Adrenal gland (tissue), 12 donors: ENCODE measurements around the gene SCN3B. TPM values are rescaled to one million over a fixed set of nuclear protein-coding genes. Genes with fewer than 3 reads are reported as not detected.

Source experiments
- DNase-seq, 7 donors: peaks; one replicate each; pipeline ENCODE4 v3.0.0-alpha.2; 2019 to 2020
- H3K27ac ChIP-seq, 5 donors: fragments of 200-600 bp; sonication (generic) in 4 of 5; 1 replicate in 3 of 5; 2 replicates in 2 of 5; pipeline versions ENCODE4 v1.5.1 to v1.8.0; 2016 to 2020; ENCODE audit warnings: mild to moderate bottlenecking in 1 of 5
- H3K27me3 ChIP-seq: fragments of 200-600 bp; 2 replicates; pipeline ENCODE4 v1.8.0; 2021
- H3K36me3 ChIP-seq, 2 donors: fragments of 200-600 bp; replicated peaks in 1 of 2; 1 replicate in 1 of 2; 2 replicates in 1 of 2; pipeline versions ENCODE4 v1.5.1 to v1.8.0; 2018 to 2022
- H3K4me1 ChIP-seq, 2 donors: fragments of 200-600 bp; replicated peaks in 1 of 2; 1 replicate in 1 of 2; 2 replicates in 1 of 2; pipeline versions ENCODE4 v1.5.1 to v1.8.0; 2018 to 2021
- H3K4me3 ChIP-seq, 4 donors: fragments of 200-600 bp; sonication (generic) in 3 of 4; one replicate each; pipeline ENCODE4 v1.5.1; 2016 to 2018
- H3K9me3 ChIP-seq, 3 donors: fragments of 200-600 bp; sonication (generic) in 1 of 3; replicated peaks in 1 of 3; 1 replicate in 2 of 3; 2 replicates in 1 of 3; pipeline versions ENCODE4 v1.5.1 to v1.8.0; 2016 to 2021
- POLR2A ChIP-seq, 2 donors: fragments of 450-650 bp; IDR thresholded peaks; one replicate each; pipeline ENCODE4 v1.6.1; 2017; ENCODE audit warnings: antibody characterized with exemption in 2 of 2, mild to moderate bottlenecking in 2 of 2, moderate library complexity in 1 of 2
- WGBS, 4 donors: extraction: QIAGEN DNeasy Blood & Tissue Kit in 2 of 4; methylation state at CpG; one replicate each; pipeline versions ENCODE4 v1.1.5 to v1.1.7; 2013 to 2017; 5-methylcytosine and 5-hydroxymethylcytosine counted together
- intact Hi-C, 2 donors: fragments of 100-400 bp; cut with DNase I; formaldehyde crosslinking; loops; one replicate each; pipeline versions ENCODE4 v1.14.1 to v1.15.0; 2022 to 2023
- polyA plus RNA-seq, 3 donors: library from polyadenylated mRNA; stranded (reverse); fragments of 200-250 nt in 2 of 3; fragments of 350-450 nt in 1 of 3; fragmentation: Illumina TruSeq in 1 of 3; extraction: RNeasy Lipid Tissue Mini Kit (QIAGEN cat#74804) in 1 of 3; gene quantifications; one replicate each; pipeline ENCODE4 v1.2.3, GENCODE V29; 2013 to 2014
- total RNA-seq, 9 donors: library from RNA; depleted of rRNA in 4 of 9; stranded (reverse); fragments of >200 nt in 4 of 9; fragments of 120-200 nt in 1 of 9; fragmentation: NEBNext Ultra II Directional in 1 of 9; extraction: Animal tissue kit (Norgen Biotek cat#: 25700) in 1 of 9; gene quantifications; one replicate each; pipeline versions ENCODE4 v1.1.0 to v1.2.4, GENCODE V29; 2013 to 2023
- TF ChIP-seq, protein P1 (sequence below), 6 experiments: fragments of 450-650 bp in 4 of 6; fragments of 200-600 bp in 2 of 6; sonication (generic) in 1 of 6; IDR thresholded peaks; 1 replicate in 5 of 6; 2 replicates in 1 of 6; pipeline versions ENCODE4 v1.5.1 to v1.8.0; 2016 to 2021; ENCODE audit warnings: antibody characterized with exemption in 6 of 6, mild to moderate bottlenecking in 2 of 6, moderate library complexity in 1 of 6
- donor health status: healthy with polysubstance abuse.
- donor health status: Bipolar disorder and iron deficiency.
- donor health status: DM: yes; HTN: yes; CAD: no.
- donor health status: DM: no; HTN: no; CAD: no.
- donor health status: DM: no; HTN: no; CAD: no.
- donor health status: DM: yes; HTN: yes; CAD: no.

The SCN3B gene
- total and polyA plus RNA-seq, 12 donors = 0.36 to 10.5 (median 4.0) TPM; not detected in 1

DNA sequence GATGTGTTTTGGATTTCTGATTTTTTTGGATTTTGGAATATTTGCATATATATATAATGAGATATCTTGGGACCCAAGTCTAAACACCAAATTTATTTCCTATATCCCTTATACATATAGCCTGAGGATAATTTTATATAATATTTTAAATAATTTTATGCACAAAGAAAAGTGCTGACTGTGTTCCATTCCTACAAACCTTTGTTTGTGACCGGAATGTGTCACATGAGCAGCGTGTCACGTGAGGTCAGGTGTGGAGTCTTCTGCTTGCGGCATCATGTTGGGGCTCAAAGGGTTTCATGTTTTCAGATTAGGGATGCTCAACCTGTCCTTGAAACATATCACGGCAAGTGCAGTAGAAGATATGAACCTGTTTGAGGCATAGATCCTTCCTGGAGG is 65.6 kb downstream of the SCN3B start:
- H3K9me3 ChIP-seq = no peaks in the 10 kb centered on the region
- peaks cover 0 to 6% of the 10 kb centered on the region in 2 donors for H3K36me3 ChIP-seq
- H3K27me3 ChIP-seq = no peaks in the 10 kb centered on the region
- no peak for DNase-seq
- intact Hi-C loops = no loop called here
- peak overlapping the region in 2 of 5 donors; percentile 30 to 68 for H3K27ac ChIP-seq
- WGBS, 4 donors = 85 to 92% (median 85%) methylated on average over 5 of the region's 5 CpGs
- TF ChIP-seq POLR2A (IDR thresholded peaks at IDR 0.05) = no peak
- TF ChIP-seq, protein P1, sequence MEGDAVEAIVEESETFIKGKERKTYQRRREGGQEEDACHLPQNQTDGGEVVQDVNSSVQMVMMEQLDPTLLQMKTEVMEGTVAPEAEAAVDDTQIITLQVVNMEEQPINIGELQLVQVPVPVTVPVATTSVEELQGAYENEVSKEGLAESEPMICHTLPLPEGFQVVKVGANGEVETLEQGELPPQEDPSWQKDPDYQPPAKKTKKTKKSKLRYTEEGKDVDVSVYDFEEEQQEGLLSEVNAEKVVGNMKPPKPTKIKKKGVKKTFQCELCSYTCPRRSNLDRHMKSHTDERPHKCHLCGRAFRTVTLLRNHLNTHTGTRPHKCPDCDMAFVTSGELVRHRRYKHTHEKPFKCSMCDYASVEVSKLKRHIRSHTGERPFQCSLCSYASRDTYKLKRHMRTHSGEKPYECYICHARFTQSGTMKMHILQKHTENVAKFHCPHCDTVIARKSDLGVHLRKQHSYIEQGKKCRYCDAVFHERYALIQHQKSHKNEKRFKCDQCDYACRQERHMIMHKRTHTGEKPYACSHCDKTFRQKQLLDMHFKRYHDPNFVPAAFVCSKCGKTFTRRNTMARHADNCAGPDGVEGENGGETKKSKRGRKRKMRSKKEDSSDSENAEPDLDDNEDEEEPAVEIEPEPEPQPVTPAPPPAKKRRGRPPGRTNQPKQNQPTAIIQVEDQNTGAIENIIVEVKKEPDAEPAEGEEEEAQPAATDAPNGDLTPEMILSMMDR (IDR thresholded peaks at IDR 0.05) = no peak
- peaks cover 27 to 66% of the 10 kb centered on the region in 2 donors for H3K4me1 ChIP-seq
- no peak overlapping the region for H3K4me3 ChIP-seq

DNA sequence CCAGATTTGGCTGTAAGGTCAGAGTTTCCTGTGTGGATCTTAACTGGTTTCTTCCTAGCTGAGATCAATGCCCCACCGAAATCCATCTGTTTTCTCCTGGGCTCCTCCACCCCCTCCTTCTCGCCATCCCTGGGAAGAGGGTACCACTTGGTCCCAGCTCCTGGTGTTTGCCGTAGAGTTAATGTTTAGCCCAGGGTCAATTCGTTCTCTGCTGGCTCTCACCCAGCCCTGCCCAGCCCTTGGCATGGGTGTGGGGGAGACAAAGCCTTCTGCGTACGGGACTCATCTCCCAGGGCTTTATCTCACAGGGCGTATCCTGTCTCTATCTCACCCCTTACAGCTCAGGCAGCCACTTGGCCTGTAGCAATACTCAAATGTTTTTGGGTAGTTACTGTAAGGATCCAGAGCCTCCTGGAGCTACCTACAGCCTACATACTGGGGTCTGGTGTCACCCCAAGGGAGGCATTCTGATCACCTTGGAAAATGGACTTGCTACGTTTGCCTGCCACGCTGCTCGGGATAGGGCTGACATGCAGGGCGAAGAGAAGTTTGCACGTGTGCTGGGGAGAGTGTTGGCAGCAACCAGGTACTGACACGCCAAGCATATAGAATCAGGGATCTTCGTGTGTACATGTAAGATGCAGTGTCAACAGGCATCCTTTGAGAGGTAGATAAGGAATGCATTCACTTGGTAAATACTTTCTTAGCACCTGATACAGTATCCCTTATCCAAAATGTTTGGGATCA is 66.1 kb downstream of the SCN3B start:
- H3K4me1 ChIP-seq = peaks cover 22 to 60% of the 10 kb centered on the region in 2 donors
- no peaks in the 10 kb centered on the region for H3K27me3 ChIP-seq
- peak in 1 of 7 donors; percentile 67 for DNase-seq
- intact Hi-C loops = no loop called here
- no peaks in the 10 kb centered on the region for H3K9me3 ChIP-seq
- TF ChIP-seq, protein P1 (IDR thresholded peaks at IDR 0.05) = no peak
- no peak for TF ChIP-seq POLR2A (IDR thresholded peaks at IDR 0.05)
- H3K27ac ChIP-seq = peak overlapping the region in 3 of 5 donors; percentile 26 to 68 (median 47)
- no peak overlapping the region for H3K4me3 ChIP-seq
- 65 to 78% (median 76%) methylated on average over 13 to 14 of the region's 14 CpGs for WGBS, 4 donors
- peaks cover 0 to 6% of the 10 kb centered on the region in 2 donors for H3K36me3 ChIP-seq

DNA sequence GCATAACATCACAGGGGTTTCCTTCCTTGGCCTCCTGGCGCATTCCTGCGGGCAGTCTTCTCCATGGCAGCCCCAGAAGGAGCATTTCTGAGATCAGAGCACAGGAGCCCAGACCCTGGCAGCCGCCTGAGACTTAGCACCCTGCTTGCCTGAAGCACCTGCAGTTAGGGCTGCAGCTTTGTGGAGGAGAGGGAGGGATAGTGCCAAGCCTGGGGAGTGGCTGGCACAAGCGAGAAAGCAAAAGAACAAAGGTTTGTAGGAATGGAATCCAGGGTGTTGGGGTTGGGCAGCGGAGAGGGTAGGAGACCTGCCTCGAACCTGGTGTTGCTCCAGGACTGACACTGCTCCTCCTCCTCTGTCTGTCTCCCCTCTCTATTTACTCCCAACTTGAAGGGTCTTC is 66.9 kb downstream of the SCN3B start:
- Histone ChIP-seq H3K4me1 (peaks cover 22 to 57% of the 10 kb centered on the region in 2 donors), H3K27me3 (no peaks in the 10 kb centered on the region), H3K9me3 (no peaks in the 10 kb centered on the region), H3K36me3 (peaks cover 0 to 6% of the 10 kb centered on the region in 2 donors), H3K27ac (peak overlapping the region in 3 of 5 donors; percentile 47 to 68 (median 52)), H3K4me3 (no peak overlapping the region)
- 92 to 94% (median 94%) methylated on average over 3 to 6 of the region's 6 CpGs for WGBS, 4 donors
- intact Hi-C loops = no loop called here
- no peak for DNase-seq
- no peak for TF ChIP-seq POLR2A (IDR thresholded peaks at IDR 0.05)
- TF ChIP-seq, protein P1 (IDR thresholded peaks at IDR 0.05) = no peak

DNA sequence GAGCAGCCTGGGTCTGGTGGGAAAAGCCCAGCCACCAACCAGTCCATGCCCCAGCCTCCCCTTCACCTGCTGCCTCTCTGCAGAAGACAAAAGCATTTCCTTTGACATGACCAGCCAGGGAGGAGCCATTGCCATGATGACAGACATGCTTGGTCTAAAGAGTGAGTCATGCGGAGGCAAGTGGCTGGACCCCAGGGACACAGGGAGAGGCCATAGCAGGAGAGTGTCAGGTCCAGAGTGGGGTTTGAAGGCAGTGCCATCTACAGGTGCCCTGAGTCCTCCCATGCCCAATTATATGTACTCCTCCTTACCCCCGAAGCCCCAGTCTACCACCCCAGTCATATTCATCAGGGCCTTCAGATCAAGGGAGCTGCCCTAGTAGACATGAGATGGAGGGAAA is 67.4 kb downstream of the SCN3B start:
- Histone ChIP-seq H3K36me3 (peaks cover 0 to 6% of the 10 kb centered on the region in 2 donors), H3K27me3 (no peaks in the 10 kb centered on the region), H3K4me3 (no peak overlapping the region), H3K27ac (peak overlapping the region in 3 of 5 donors; percentile 47 to 68 (median 52)), H3K9me3 (no peaks in the 10 kb centered on the region), H3K4me1 (peaks cover 22 to 54% of the 10 kb centered on the region in 2 donors)
- peak in 5 of 7 donors; percentile 61 to 75 (median 63) for DNase-seq
- TF ChIP-seq POLR2A (IDR thresholded peaks at IDR 0.05) = no peak
- TF ChIP-seq, protein P1 (IDR thresholded peaks at IDR 0.05) = no peak
- intact Hi-C loops = no loop called here
- 62 to 89% (median 85%) methylated on average over 2 of the region's 2 CpGs for WGBS, 4 donors
